NB4 (cell line): ENCODE data around the gene TXNDC2.

Experiments
- DNase-seq: peaks from one replicate; pipeline ENCODE4 v3.0.0; 2010; ENCODE audit warnings: low read depth
- H3K4me3 ChIP-seq: one replicate; pipeline ENCODE4 v1.5.1; 2011; ENCODE audit warnings: mild to moderate bottlenecking, low read depth, low read length, moderate library complexity
- MYC ChIP-seq: IDR thresholded peaks from 2 replicates; pipeline ENCODE4 v1.6.1; 2011; ENCODE audit warnings: low read depth, low read length
- POLR2A ChIP-seq: IDR thresholded peaks from 2 replicates; pipeline ENCODE4 v1.6.1; 2011; ENCODE audit warnings: mild to moderate bottlenecking; ENCODE audit not compliant: insufficient read length; ENCODE audit errors: extremely low read depth
- TF ChIP-seq, protein P1 (sequence below): IDR thresholded peaks from one replicate; pipeline ENCODE4 v1.5.1; 2012; ENCODE audit warnings: low read depth, low read length
- TF ChIP-seq, protein P2 (sequence below): IDR thresholded peaks from 2 replicates; pipeline ENCODE4 v1.6.1; 2011; ENCODE audit warnings: low read depth, low read length

TXNDC2 gene

DNA sequence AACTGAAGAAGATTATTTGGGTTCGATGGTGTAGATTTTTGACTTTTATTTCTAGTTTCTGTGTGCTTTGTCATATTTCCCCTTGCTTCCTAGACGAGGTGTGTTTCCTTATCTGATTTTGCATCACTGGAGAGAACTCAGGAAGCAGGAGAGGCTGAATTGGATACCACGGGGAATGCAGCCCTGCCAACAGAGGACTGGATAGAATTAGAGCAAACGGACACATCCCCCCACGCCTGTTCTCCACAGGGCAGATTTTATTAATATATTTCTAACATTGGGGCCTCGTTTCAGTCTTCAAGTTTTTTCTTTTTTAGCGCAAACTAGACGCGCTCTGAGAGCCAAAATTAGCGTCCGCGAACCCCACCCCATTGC is 27.4 kb downstream of the TXNDC2 start:
- DNase-seq = no peak
- peak overlapping the region; percentile 86 for H3K4me3 ChIP-seq
- TF ChIP-seq MYC (no peak), POLR2A (no peak)
- TF ChIP-seq, protein P1, sequence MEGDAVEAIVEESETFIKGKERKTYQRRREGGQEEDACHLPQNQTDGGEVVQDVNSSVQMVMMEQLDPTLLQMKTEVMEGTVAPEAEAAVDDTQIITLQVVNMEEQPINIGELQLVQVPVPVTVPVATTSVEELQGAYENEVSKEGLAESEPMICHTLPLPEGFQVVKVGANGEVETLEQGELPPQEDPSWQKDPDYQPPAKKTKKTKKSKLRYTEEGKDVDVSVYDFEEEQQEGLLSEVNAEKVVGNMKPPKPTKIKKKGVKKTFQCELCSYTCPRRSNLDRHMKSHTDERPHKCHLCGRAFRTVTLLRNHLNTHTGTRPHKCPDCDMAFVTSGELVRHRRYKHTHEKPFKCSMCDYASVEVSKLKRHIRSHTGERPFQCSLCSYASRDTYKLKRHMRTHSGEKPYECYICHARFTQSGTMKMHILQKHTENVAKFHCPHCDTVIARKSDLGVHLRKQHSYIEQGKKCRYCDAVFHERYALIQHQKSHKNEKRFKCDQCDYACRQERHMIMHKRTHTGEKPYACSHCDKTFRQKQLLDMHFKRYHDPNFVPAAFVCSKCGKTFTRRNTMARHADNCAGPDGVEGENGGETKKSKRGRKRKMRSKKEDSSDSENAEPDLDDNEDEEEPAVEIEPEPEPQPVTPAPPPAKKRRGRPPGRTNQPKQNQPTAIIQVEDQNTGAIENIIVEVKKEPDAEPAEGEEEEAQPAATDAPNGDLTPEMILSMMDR = no peak
- TF ChIP-seq, protein P2, sequence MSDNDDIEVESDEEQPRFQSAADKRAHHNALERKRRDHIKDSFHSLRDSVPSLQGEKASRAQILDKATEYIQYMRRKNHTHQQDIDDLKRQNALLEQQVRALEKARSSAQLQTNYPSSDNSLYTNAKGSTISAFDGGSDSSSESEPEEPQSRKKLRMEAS = no peak

DNA sequence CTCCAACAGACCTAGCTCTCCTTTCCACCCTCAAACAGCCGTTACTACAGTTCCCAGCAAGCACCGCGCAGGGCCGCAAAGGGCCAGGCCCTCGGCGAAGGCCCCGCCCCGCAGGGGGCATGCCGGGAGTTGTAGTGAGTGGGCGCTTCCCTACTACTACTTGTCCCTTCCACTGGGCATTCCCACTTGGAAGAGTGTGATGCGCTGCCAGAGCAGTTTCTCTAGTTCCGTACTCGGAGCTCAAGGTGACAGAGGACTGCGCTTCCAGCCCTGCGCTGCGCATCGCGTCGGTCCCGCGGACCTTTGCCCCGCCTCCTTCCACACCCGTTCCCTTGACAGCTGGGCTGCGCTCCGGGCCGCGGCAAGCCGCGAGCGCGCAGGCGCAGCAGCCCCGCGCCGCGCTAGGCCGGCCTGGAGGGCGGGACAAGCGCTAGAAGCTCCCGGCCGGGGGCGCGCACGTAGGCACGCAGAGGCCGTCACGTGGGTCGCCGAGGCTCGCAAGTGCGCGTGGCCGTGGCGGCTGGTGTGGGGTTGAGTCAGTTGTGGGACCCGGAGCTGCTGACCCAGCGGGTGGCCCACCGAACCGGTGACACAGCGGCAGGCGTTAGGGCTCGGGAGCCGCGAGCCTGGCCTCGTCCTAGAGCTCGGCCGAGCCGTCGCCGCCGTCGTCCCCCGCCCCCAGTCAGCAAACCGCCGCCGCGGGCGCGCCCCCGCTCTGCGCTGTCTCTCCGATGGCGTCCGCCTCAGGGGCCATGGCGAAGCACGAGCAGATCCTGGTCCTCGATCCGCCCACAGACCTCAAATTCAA is 28.0 kb downstream of the TXNDC2 start, which contains the start of gene VAPA:
TSS of gene VAPA (plus strand) at position 491 of the 808 bp plus-strand sequence. CDS start at position 732, 241 bp downstream.
- H3K4me3 ChIP-seq = peak within 1 kb of the TSS; percentile 93
- DNase-seq = peak; percentile 96
- TF ChIP-seq MYC = peak; percentile 59; the same call in 1 of the 2 replicates
- TF ChIP-seq, protein P1 = no peak
- TF ChIP-seq, protein P2 = peak; percentile 88
- peak; percentile 77 for TF ChIP-seq POLR2A

DNA sequence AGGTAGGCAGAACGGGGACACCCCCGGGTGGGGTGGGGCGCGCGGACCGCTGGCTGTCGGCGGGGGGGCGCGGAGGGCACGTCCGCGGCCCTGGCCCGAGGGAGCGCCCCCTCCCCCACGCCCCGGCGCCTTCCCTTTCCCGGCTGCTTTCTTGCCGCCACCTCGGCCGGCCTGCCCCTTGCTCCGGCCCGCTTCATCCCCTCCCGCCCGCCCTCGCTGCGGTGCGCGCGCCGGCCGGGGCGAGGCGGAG is 28.5 kb downstream of the TXNDC2 start:
- TF ChIP-seq, protein P1 = no peak
- TF ChIP-seq MYC (no peak), POLR2A (no peak)
- TF ChIP-seq, protein P2 = no peak
- DNase-seq = peak; percentile 68
- H3K4me3 ChIP-seq = peak overlapping the region; percentile 60

DNA sequence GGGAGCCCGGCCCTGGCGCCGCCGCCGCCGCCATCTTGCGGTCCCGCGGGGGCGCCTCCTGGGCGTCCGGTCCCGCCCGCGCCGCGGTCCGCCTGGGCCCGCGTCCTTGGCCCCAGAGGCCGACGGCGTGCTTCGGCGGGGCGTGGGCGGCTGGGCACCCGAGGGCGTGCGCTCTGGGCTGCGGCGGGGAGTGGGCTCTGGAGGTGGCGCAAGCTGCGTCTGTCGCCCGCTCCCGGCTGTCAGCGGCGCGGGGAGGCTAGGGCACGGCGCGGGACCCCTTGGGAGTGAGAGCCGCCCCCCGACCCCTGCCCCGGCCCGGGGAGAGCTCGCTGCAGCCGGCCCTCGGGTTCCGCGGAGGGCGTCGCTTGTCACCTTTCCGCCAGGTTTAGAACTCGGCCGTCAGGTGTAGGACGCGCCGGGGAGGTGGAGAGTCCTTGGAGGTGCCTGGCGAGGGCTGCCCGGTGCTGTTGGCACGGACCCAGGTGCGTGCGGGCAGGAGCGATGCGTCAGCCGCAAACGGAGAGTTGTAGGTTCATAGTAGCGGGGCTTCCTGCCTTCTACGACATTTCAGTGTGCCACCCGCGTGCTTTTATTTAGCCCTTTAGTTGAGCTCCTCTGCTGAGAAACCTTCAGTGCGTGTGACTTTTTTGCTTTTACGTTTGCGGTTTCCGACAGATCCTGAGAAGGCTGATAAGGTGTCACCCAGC is 29.0 kb downstream of the TXNDC2 start:
- TF ChIP-seq MYC (peak; percentile 41; the same call in 1 of the 2 replicates), POLR2A (no peak)
- TF ChIP-seq, protein P1 = no peak
- TF ChIP-seq, protein P2 = peak; percentile 49; the same call in 1 of the 2 replicates
- DNase-seq = peak; percentile 77
- H3K4me3 ChIP-seq = peak overlapping the region; percentile 93

DNA sequence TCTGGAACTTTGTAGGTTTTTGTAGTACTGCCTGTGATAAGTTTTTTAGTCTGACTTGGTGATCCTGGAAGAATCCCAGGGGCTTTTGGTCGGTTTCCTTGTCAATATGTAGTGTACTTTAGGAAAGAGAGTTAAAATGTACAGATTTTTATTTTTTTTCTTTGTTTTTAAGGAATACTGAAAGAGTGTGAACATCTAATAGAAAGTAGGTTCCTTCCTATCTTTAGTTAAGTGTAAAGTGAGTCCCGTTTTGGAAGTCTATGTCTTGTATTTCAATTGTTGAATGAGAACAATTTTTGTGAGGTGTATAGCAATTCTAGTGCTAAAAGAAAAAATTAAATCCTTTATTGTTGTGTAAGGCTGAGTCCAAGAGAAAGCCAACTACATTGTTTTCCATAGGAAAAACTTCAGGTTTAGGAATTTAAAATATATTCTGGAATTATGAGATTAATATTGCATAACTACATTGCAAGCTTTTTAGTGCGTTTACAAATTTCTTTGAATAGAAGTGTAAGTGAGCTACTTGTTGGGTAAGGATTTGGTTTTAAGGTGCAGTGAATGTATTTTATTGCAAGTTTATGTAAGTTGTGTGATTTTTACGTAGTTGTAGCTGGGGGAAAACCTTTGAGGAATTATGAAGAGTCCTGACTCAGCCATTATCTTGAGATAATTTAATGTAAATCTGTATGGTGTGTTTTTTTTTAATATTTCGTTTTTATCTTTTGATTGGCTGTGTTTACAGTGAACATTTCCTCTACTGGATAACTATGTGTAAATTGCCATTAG is 29.7 kb downstream of the TXNDC2 start:
- no peak for DNase-seq
- TF ChIP-seq, protein P2 = no peak
- TF ChIP-seq, protein P1 = no peak
- no peak for TF ChIP-seq POLR2A
- no peak for TF ChIP-seq MYC
- H3K4me3 ChIP-seq = peak overlapping the region; percentile 93
